ENCODE results near the gene CTRB2.

CTRB2 gene

GRCh38 chr16:75208242-75208825, 1.4 kb upstream of the CTRB2 start:
- in situ Hi-C loops (cut with MboI; ENCODE audit: low sequenced_read_pairs) = loop anchor here (25.0 kb wide), 2 partner anchors 179 to 554 kb away; no protein-coding TSS in a partner anchor

GRCh38 chr16:75207831-75208230, 870 bp upstream of the CTRB2 start:
- in situ Hi-C loops (cut with MboI; ENCODE audit: low sequenced_read_pairs) = loop anchor here (25.0 kb wide), 2 partner anchors 179 to 554 kb away; no protein-coding TSS in a partner anchor

GRCh38 chr16:75205961-75206748, 806 bp downstream of the CTRB2 start:
- in situ Hi-C loops (cut with MboI; ENCODE audit: low sequenced_read_pairs) = loop anchor here (25.0 kb wide), 2 partner anchors 181 to 556 kb away; no protein-coding TSS in a partner anchor

- in situ Hi-C loops (cut with MboI; ENCODE audit: low sequenced_read_pairs) = loop anchor here (25.0 kb wide), 2 partner anchors 182 to 557 kb away; no protein-coding TSS in a partner anchor
Measured at GRCh38 chr16:75205438-75205837, 1.5 kb downstream of the CTRB2 start.

- in situ Hi-C loops (cut with MboI; ENCODE audit: low sequenced_read_pairs) = loop anchor here (25.0 kb wide), 2 partner anchors 182 to 557 kb away; no protein-coding TSS in a partner anchor
Measured at GRCh38 chr16:75204905-75205304, 2.1 kb downstream of the CTRB2 start.

- in situ Hi-C loops (cut with MboI; ENCODE audit: low sequenced_read_pairs) = loop anchor here (25.0 kb wide), 2 partner anchors 183 to 558 kb away; no protein-coding TSS in a partner anchor
Measured at GRCh38 chr16:75204410-75204758, 2.6 kb downstream of the CTRB2 start.

- in situ Hi-C loops (cut with MboI; ENCODE audit: low sequenced_read_pairs) = loop anchor here (25.0 kb wide), 2 partner anchors 183 to 558 kb away; no protein-coding TSS in a partner anchor
Measured at GRCh38 chr16:75203667-75204409, 3.1 kb downstream of the CTRB2 start.

GRCh38 chr16:75203096-75203495, 3.9 kb downstream of the CTRB2 start:
- in situ Hi-C loops (cut with MboI; ENCODE audit: low sequenced_read_pairs) = loop anchor here (25.0 kb wide), 2 partner anchors 184 to 559 kb away; no protein-coding TSS in a partner anchor

GRCh38 chr16:75202069-75202590, 4.8 kb downstream of the CTRB2 start:
- in situ Hi-C loops (cut with MboI; ENCODE audit: low sequenced_read_pairs) = loop anchor here (25.0 kb wide), 2 partner anchors 185 to 560 kb away; no protein-coding TSS in a partner anchor

- in situ Hi-C loops (cut with MboI; ENCODE audit: low sequenced_read_pairs) = no loop called here
Measured at GRCh38 chr16:75198135-75198600, 8.8 kb downstream of the CTRB2 start.

GRCh38 chr16:75197522-75198134, 9.3 kb downstream of the CTRB2 start:
- in situ Hi-C loops (cut with MboI; ENCODE audit: low sequenced_read_pairs) = no loop called here

- in situ Hi-C loops (cut with MboI; ENCODE audit: low sequenced_read_pairs) = no loop called here
Measured at GRCh38 chr16:75196836-75197235, 10.1 kb downstream of the CTRB2 start.

GRCh38 chr16:75195811-75196790, 10.9 kb downstream of the CTRB2 start:
- in situ Hi-C loops (cut with MboI; ENCODE audit: low sequenced_read_pairs) = no loop called here

GRCh38 chr16:75193730-75194444, 13.1 kb downstream of the CTRB2 start:
- in situ Hi-C loops (cut with MboI; ENCODE audit: low sequenced_read_pairs) = no loop called here

GRCh38 chr16:75193265-75193650, 13.7 kb downstream of the CTRB2 start:
- in situ Hi-C loops (cut with MboI; ENCODE audit: low sequenced_read_pairs) = no loop called here

GRCh38 chr16:75192606-75193264, 14.2 kb downstream of the CTRB2 start:
- in situ Hi-C loops (cut with MboI; ENCODE audit: low sequenced_read_pairs) = no loop called here

GRCh38 chr16:75189638-75190245, 17.2 kb downstream of the CTRB2 start:
- in situ Hi-C loops (cut with MboI; ENCODE audit: low sequenced_read_pairs) = no loop called here

All from HL-60/S4 treated with phorbol 12-myristate 13-acetate at 8.2 ng/mL for 4 days and 3 days (cell line).